B cell (primary cell): Measurements from ENCODE around the gene TSC22D1. TPM values are rescaled to one million over a fixed set of nuclear protein-coding genes. Genes with fewer than 3 reads are reported as not detected.
"Not testable (repeated sequence)": the region's sequence is repeated elsewhere in the genome, so short reads cannot be mapped to it uniquely, and the experiment has no call there.

ENCODE experiments used
- ATAC-seq: fragments of 200-7000 bp; cut with Tn5 transposase; one replicate; pipeline ENCODE4 v1.10.0; 2021; ENCODE audit warnings: low read depth, mild to moderate bottlenecking, moderate number of reproducible peaks, moderate library complexity
- CTCF ChIA-PET: fragments of 350-600 bp; sonication (Branson Sonifier 250); formaldehyde crosslinking; loops from one replicate; lab custom pipeline; 2021; ENCODE audit warnings: antibody characterized with exemption, inconsistent platforms; lab: Charles Lee
- POLR2A ChIA-PET: fragments of 350-600 bp; sonication (Branson Sonifier 250); formaldehyde crosslinking; loops from one replicate; lab custom pipeline; 2021; ENCODE audit warnings: antibody characterized with exemption; lab: Charles Lee
- DNase-seq: peaks from one replicate; pipeline ENCODE4 v3.0.0; 2013
- H2AFZ ChIP-seq: 2 replicates; pipeline ENCODE4 v1.6.1; 2012; ENCODE audit warnings: mild to moderate bottlenecking, low read depth, low read length; ENCODE audit not compliant: insufficient read depth, poor library complexity, severe bottlenecking
- H3K27ac ChIP-seq, 2 donors: 1 replicate in 1 of 2; 2 replicates in 1 of 2; pipeline ENCODE4 v1.5.1; 2012 to 2013; ENCODE audit warnings: low read length in 2 of 2, mild to moderate bottlenecking in 2 of 2, moderate library complexity in 1 of 2
- H3K27me3 ChIP-seq, 4 experiments: fragments of 200-600 bp in 1 of 4; sonication (generic) in 1 of 4; replicated peaks in 1 of 4; 1 replicate in 2 of 4; 2 replicates in 2 of 4; pipeline versions ENCODE4 v1.6.1 to v1.7.0; 2013 to 2016; ENCODE audit warnings: low read length in 3 of 4, mild to moderate bottlenecking in 2 of 4, mixed read lengths in 1 of 4, moderate library complexity in 1 of 4; ENCODE audit not compliant: insufficient read depth in 4 of 4, control insufficient read depth in 3 of 4; ENCODE audit errors: control extremely low read depth in 1 of 4
- H3K36me3 ChIP-seq, 2 experiments: replicated peaks in 1 of 2; 1 replicate in 1 of 2; 2 replicates in 1 of 2; pipeline versions ENCODE4 v1.6.1 to v1.7.1; 2013; ENCODE audit warnings: low read length in 1 of 2; ENCODE audit not compliant: insufficient read depth in 2 of 2, control insufficient read depth in 1 of 2; ENCODE audit errors: control extremely low read depth in 1 of 2, extremely low read depth in 1 of 2
- H3K4me1 ChIP-seq, 2 donors: fragments of 200-600 bp in 1 of 2; sonication (generic) in 1 of 2; 1 replicate in 1 of 2; 2 replicates in 1 of 2; pipeline versions ENCODE4 v1.5.1 to v1.6.1; 2013 to 2017; ENCODE audit warnings: low read length in 2 of 2; ENCODE audit not compliant: control insufficient read depth in 2 of 2, insufficient read depth in 2 of 2
- H3K4me2 ChIP-seq: replicated peaks from 2 replicates; pipeline ENCODE3; 2012; ENCODE audit warnings: mild to moderate bottlenecking, low read depth, low read length; ENCODE audit not compliant: poor library complexity, severe bottlenecking
- H3K4me3 ChIP-seq, 5 experiments: fragments of 200-600 bp in 1 of 5; sonication (generic) in 1 of 5; 1 replicate in 3 of 5; 2 replicates in 2 of 5; pipeline versions ENCODE4 v1.5.1 to v1.7.0; 2011 to 2016; ENCODE audit warnings: low read length in 4 of 5, mild to moderate bottlenecking in 4 of 5, low read depth in 2 of 5, control low read depth in 1 of 5, moderate library complexity in 1 of 5; ENCODE audit not compliant: insufficient read depth in 1 of 5; ENCODE audit errors: control extremely low read depth in 1 of 5, extremely low read depth in 1 of 5
- H3K79me2 ChIP-seq: fragments of 200-600 bp; sonication (generic); one replicate; pipeline ENCODE4 v1.6.0; 2016; ENCODE audit warnings: low read length; ENCODE audit not compliant: control insufficient read depth, insufficient read depth
- H3K9ac ChIP-seq: fragments of 200-600 bp; sonication (generic); 2 replicates; pipeline ENCODE4 v1.6.1; 2017; ENCODE audit warnings: mild to moderate bottlenecking, low read length, moderate library complexity
- H3K9me3 ChIP-seq, 3 donors: one replicate each; pipeline versions ENCODE4 v1.6.1 to v1.7.1; 2013; ENCODE audit warnings: low read length in 2 of 3; ENCODE audit not compliant: control insufficient read depth in 2 of 3, insufficient read depth in 1 of 3; ENCODE audit errors: control extremely low read depth in 1 of 3
- H4K20me1 ChIP-seq: 2 replicates; pipeline ENCODE4 v1.6.0; 2012; ENCODE audit warnings: mild to moderate bottlenecking, low read length; ENCODE audit not compliant: insufficient read depth, control insufficient read depth, poor library complexity, severe bottlenecking
- H3K27ac Mint-ChIP-seq: one replicate; pipeline ENCODE4 v1.8.0; 2021; ENCODE audit warnings: mixed read lengths
- H3K27me3 Mint-ChIP-seq: one replicate; pipeline ENCODE4 v1.8.0; 2021; ENCODE audit warnings: mixed read lengths
- H3K4me1 Mint-ChIP-seq: one replicate; pipeline ENCODE4 v1.8.0; 2021; ENCODE audit warnings: mixed read lengths
- H3K4me3 Mint-ChIP-seq: one replicate; pipeline ENCODE4 v1.8.0; 2021; ENCODE audit warnings: mixed read lengths
- H3K9me3 Mint-ChIP-seq: one replicate; pipeline ENCODE4 v1.8.0; 2022; ENCODE audit warnings: mixed read lengths; ENCODE audit not compliant: insufficient read depth
- EZH2 ChIP-seq: IDR thresholded peaks from 2 replicates; pipeline ENCODE4 v1.6.1; 2012; ENCODE audit warnings: borderline replicate concordance, low read depth, mild to moderate bottlenecking, moderate library complexity, low read length; ENCODE audit not compliant: insufficient read depth, poor library complexity, severe bottlenecking
- WGBS: methylation state at CpG from one replicate; pipeline ENCODE4 v1.1.5; 2013; ENCODE audit warnings: missing lambda C conversion rate; ENCODE audit not compliant: insufficient coverage; 5-methylcytosine and 5-hydroxymethylcytosine counted together
- intact Hi-C: fragments of 100-400 bp; cut with micrococcal nuclease; formaldehyde crosslinking; loops from one replicate; pipeline ENCODE4 v1.10.0; 2022
- polyA plus RNA-seq: library from polyadenylated mRNA; depleted of rRNA; stranded (reverse); fragments of >200 nt; gene quantifications from 2 replicates; pipeline ENCODE4 v1.2.3, GENCODE V29; 2012
- total RNA-seq, 2 donors: library from RNA; stranded (reverse); fragments of 120-200 nt in 1 of 2; gene quantifications; 1 replicate in 1 of 2; 2 replicates in 1 of 2; pipeline versions ENCODE4 v1.2.3 to v1.2.4, GENCODE V29; 2013 to 2022
- TF ChIP-seq, protein P1 (sequence below): fragments of 200-600 bp; IDR thresholded peaks from one replicate; pipeline ENCODE4 v1.8.0; 2022; ENCODE audit warnings: antibody characterized with exemption, mild to moderate bottlenecking

The TSC22D1 gene
- total and polyA plus RNA-seq, 2 donors (not counting 1 experiment from before 2014, with no cell fraction given) = 7.0 to 36.6 TPM

DNA sequence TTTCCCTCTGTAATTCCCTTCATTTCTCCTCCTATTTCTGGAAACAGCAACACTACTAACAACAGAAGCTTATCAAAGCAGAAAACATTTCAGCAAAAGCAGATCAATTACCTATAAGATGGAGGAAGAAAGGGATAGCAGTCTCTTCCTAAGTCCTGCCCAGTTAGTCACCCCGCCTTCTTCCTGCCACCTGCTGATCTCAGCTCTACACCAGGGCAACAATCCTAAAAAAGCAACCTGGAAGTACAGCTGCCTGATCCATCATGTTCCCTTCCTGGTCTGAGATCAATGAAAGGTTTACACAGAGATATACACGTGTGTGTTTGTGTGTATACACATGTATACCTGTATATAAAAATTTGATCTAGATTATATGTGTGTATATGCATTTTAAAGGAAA, 59.4 kb downstream of the TSC22D1 start:
- Histone ChIP-seq H3K4me3 (no peak overlapping the region), H3K79me2 (no peaks in the 10 kb centered on the region), H3K36me3 (no peaks in the 10 kb centered on the region), H3K4me2 (no peak overlapping the region), H3K9ac (no peak overlapping the region), H4K20me1 (no peaks in the 10 kb centered on the region), H3K4me1 (no peaks in the 10 kb centered on the region), H2AFZ (no peak overlapping the region), H3K9me3 (no peaks in the 10 kb centered on the region), H3K27ac (no peak overlapping the region), H3K27me3 (no peaks in the 10 kb centered on the region)
- ChIA-PET POLR2A (no interaction called here), CTCF (interaction anchor here (1.4 to 1.8 kb wide), 2 partner anchors 11 to 34 kb away, joined by 3 read pairs; no protein-coding TSS in a partner anchor)
- no peaks in the 10 kb centered on the region for H3K27me3 Mint-ChIP-seq
- DNase-seq (no peak), ATAC-seq (no peak)
- intact Hi-C loops = no loop called here
- WGBS = no CpG with 5 or more reads among the region's 2 CpGs
- H3K4me1 Mint-ChIP-seq = no peaks in the 10 kb centered on the region
- H3K9me3 Mint-ChIP-seq = no peaks in the 10 kb centered on the region
- TF ChIP-seq, protein P1, sequence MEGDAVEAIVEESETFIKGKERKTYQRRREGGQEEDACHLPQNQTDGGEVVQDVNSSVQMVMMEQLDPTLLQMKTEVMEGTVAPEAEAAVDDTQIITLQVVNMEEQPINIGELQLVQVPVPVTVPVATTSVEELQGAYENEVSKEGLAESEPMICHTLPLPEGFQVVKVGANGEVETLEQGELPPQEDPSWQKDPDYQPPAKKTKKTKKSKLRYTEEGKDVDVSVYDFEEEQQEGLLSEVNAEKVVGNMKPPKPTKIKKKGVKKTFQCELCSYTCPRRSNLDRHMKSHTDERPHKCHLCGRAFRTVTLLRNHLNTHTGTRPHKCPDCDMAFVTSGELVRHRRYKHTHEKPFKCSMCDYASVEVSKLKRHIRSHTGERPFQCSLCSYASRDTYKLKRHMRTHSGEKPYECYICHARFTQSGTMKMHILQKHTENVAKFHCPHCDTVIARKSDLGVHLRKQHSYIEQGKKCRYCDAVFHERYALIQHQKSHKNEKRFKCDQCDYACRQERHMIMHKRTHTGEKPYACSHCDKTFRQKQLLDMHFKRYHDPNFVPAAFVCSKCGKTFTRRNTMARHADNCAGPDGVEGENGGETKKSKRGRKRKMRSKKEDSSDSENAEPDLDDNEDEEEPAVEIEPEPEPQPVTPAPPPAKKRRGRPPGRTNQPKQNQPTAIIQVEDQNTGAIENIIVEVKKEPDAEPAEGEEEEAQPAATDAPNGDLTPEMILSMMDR = no peak
- no peak for TF ChIP-seq EZH2
- H3K4me3 Mint-ChIP-seq = no peak overlapping the region
- H3K27ac Mint-ChIP-seq = no peak overlapping the region

DNA sequence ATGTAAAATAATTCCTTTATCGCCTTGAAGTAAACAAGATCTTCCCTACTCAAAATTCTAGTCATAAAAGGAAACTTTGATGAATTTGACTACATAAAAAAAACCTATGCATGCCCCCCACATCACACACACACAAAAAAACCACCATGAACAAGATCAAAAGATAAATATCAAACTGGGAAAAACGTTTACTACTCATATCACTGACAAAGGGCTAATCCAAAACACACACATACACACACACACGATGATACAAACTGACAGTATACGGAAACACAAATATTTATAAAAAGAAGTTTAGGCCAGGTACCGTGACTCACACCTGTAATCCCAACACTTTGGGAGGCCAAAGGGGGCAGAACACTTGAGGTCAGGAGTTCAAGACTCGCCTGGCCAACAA, 61.9 kb downstream of the TSC22D1 start:
- Histone ChIP-seq H3K9me3 (no peaks in the 10 kb centered on the region), H3K79me2 (no peaks in the 10 kb centered on the region), H3K4me1 (no peaks in the 10 kb centered on the region), H3K36me3 (no peaks in the 10 kb centered on the region), H3K4me2 (no peak overlapping the region), H4K20me1 (no peaks in the 10 kb centered on the region), H3K4me3 (no peak overlapping the region), H3K9ac (no peak overlapping the region), H3K27ac (no peak overlapping the region), H2AFZ (no peak overlapping the region), H3K27me3 (no peaks in the 10 kb centered on the region)
- Mint-ChIP-seq H3K4me3 (no peak overlapping the region), H3K27me3 (no peaks in the 10 kb centered on the region), H3K27ac (no peak overlapping the region), H3K9me3 (no peaks in the 10 kb centered on the region), H3K4me1 (no peaks in the 10 kb centered on the region)
- DNase-seq = no peak
- ChIA-PET CTCF (no interaction called here), POLR2A (no interaction called here)
- TF ChIP-seq, protein P1 = no peak
- no peak for TF ChIP-seq EZH2
- no peak for ATAC-seq
- intact Hi-C loops = no loop called here
- WGBS = 72% methylated on average over 3 of the region's 6 CpGs

DNA sequence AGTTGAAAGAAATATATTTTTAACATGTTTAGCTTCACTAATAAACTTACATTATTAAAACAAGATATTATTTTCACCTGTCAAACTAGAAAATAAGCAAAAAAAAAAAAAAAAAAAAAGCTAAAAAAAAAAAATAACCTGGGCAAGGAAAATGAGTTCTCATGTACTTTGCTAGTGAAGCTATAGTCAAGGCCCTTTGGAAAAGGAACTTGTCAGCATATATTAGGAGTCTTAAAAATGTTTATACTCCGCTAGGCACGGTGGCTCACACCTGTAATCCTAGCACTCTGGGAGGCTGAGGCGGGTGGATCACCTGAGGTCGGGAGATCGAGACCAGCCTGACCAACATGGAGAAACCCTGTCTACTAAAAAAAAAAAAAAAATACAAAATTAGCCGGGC, 66.3 kb downstream of the TSC22D1 start:
- H2AFZ ChIP-seq = not testable (repeated sequence)

More for the DNA sequence above, 66.3 kb downstream of the TSC22D1 start:
- H3K4me2 ChIP-seq, H4K20me1 ChIP-seq, H3K4me3 Mint-ChIP-seq, H3K27ac Mint-ChIP-seq, H3K4me1 Mint-ChIP-seq, H3K9ac ChIP-seq, H3K9me3 ChIP-seq, H3K36me3 ChIP-seq, H3K79me2 ChIP-seq, H3K27me3 ChIP-seq, DNase-seq, H3K9me3 Mint-ChIP-seq, H3K27me3 Mint-ChIP-seq, intact Hi-C loops, POLR2A ChIA-PET, H3K27ac ChIP-seq, ATAC-seq, H3K4me1 ChIP-seq, H3K4me3 ChIP-seq: not testable (repeated sequence)
- 100% methylated on average over 2 of the region's 6 CpGs for WGBS
- CTCF ChIA-PET = interaction anchor here (0.8 kb wide), 1 partner anchor 459 kb away, joined by 4 read pairs; no protein-coding TSS in a partner anchor
